T47D (cell line): ENCODE measurements around the gene CDC42BPG.

Source experiments
- DNase-seq, 2 experiments: peaks; one replicate each; pipeline versions ENCODE4 v3.0.0 to v3.0.0-alpha.2; 2011 to 2012; ENCODE audit warnings: low read depth in 1 of 2, low spot score in 1 of 2
- JUND ChIP-seq: IDR thresholded peaks from 2 replicates; pipeline ENCODE4 v1.6.1; 2012; ENCODE audit warnings: low read depth
- in situ Hi-C: cut with HindIII; loops from 2 replicates; pipeline ENCODE4 v1.10.0; 2016; ENCODE audit warnings: low sequenced_read_pairs, low pct_unique_long_range_greater_than_20kb

CDC42BPG gene

DNA sequence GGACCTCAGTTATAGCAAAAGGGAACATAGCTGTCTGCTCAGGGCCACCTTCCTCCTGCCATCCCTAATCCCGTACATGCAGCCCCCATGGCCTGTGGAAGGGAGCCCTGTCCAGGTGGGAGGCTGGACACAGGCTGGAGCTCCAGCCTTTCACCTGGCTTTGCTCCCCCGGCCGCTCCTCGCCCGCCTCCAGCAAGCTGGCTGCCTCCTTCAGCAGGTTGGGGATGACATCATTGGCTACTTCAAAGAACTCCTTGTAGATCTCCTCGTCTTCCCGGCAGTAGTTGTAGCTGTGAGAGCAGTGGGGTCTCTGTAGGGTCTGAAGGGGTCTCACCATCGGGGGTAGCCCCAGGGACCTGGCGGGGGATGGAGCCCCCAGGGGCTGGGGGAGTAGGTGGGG, 39.0 kb downstream of the CDC42BPG start:
- TF ChIP-seq JUND, result no peak
- in situ Hi-C loops, result no loop called here
- no peak for DNase-seq

DNA sequence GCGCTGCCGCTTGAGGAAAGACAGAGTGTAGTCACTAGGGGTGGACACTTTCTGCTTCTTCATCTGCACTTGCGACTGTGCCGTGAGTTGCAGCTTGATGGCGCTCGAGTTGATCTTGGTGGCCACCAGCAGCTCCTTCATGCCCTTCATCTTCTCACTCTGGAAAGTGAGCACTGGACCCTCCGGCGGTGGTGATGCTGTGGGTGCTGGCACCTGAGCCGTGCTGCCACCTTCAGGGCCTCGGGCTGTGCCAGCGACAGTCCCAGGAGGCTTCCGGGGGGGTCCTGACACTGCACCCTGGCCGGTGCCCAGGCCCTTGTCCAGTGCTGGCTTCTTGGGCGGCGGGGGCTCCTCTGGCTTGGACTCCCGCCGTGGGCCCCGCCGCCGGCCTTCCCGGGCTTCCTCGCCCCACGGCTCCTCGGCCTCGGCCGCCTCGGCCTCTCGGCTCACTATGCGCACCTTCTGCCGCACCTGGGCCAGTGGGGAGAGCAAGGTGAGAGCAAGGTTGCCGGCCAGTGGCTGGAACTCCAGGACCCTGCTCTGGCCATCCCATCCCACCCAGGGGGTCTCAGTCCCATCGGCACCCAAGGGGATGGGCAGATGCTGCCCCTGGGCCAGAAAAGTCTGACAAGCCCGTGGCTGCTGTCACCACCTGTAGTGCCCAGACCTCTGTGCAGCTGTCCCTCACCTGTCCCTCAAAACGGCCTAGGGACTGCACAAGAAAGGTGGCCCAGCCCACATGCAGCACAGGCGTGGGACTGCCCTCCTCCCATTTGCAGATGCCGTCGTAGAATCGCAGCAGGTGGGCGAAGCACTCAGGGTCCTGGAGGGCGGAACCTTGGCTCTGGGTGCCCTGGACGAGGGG, 39.9 kb downstream of the CDC42BPG start:
- TF ChIP-seq JUND, result no peak
- in situ Hi-C loops, result no loop called here
- DNase-seq, result no peak

DNA sequence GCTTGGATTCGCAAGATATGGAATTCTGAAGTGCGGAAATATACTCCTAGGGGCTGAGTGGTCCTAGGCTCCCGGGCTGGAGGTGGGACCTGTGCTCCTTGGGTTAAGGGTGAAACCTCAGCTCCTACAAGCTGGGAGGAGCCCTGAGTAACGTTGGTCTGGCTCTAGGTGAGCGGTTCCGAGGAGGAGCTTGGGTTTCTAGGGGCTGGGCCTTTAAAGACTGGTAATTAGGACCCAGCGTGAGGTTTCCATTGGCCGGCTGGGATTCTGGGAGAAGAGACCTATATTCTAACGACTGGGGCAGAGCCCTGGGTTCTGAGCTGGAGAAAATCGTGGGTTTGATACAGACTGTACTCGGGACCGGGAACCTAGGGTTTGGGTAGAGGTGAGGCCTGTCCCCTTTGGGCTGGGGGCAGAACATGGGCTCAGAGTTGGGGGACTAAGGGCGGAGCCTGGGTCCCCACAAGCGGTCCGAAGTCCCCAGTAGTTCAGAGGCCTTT, 40.6 kb downstream of the CDC42BPG start:
- in situ Hi-C loops, result no loop called here
- peak in 1 of 2 experiments; percentile 64 for DNase-seq
- TF ChIP-seq JUND, result no peak

DNA sequence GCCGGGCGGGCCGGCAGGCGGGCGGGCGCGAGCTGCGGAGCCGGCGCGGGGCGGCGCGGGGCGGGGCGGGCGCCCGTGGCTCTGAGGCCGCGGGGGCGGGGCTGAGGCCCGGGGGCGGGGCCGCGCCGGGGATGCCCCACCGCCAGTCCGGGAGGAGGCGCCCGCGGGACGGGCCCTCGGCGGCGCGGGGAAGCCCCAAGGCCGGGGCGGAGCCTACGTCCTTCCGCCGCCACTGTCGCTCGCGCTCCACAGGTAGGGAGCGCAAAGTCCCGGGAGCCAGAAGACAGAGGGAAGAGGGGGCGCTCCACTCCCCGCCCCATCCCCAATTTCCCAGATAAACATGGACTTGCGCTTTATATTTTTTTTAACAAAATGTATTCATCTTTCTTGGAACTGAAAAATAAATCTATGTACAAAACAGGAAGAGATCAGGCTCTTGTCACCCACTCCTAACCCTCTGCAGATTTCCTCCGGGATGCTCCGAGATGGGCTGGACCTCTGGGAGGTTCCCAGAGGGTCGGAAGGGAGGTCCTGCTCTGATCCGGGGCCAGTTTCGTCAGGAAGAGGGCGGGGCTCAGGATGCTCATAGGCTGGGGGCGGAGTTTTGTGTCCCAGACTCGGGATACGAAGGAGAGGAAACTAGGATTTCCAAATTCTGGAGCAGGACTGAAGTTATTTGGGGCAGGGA, 41.2 kb downstream of the CDC42BPG start, which contains the start of gene MAP4K2:
Gene MAP4K2 (minus strand): TSS at position 57 of the 688 bp plus-strand sequence. CDS start 65 bp downstream, outside the sequence.
- peak; percentile 93 to 95 for DNase-seq
- no peak for TF ChIP-seq JUND
- in situ Hi-C loops, result no loop called here

DNA sequence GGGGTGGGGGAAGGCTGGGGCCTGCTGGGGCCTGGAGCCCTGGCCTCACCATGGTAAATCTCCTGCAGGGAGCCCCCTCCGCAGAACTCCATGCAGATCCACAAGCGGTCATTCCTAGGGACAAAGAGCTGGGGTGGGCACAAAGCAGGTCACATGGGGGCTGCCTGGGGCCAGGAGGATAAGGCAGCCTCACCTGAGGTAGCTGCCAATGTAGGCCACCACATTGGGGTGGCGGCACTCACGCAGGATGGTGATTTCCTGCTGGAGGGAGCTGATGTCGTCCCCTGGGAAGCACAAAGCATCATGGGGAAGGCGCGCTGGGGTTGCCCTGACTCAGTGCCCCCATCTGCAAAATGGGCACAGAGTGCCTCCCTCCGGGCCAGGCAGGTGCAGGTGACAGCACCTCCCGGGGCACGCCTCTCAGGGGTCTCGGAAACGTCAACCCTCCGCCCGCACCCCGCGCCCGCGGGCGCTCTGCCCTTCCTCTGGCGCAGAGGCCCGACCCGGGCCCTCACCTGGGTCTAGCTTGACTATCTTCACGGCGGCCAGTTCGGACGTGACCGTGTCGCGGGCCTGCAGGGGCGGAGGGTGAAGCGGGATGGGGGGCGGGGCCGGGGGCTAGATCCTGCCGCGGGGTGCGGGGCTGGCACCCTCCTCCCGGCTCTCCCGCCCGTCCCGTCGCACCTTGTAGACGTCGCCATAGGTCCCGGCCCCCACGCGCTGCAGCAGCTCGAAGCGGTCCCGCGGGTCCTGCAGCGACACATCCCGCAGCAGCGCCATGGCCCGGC, 41.9 kb downstream of the CDC42BPG start:
- no peak for TF ChIP-seq JUND
- no peak for DNase-seq
- in situ Hi-C loops, result no loop called here

DNA sequence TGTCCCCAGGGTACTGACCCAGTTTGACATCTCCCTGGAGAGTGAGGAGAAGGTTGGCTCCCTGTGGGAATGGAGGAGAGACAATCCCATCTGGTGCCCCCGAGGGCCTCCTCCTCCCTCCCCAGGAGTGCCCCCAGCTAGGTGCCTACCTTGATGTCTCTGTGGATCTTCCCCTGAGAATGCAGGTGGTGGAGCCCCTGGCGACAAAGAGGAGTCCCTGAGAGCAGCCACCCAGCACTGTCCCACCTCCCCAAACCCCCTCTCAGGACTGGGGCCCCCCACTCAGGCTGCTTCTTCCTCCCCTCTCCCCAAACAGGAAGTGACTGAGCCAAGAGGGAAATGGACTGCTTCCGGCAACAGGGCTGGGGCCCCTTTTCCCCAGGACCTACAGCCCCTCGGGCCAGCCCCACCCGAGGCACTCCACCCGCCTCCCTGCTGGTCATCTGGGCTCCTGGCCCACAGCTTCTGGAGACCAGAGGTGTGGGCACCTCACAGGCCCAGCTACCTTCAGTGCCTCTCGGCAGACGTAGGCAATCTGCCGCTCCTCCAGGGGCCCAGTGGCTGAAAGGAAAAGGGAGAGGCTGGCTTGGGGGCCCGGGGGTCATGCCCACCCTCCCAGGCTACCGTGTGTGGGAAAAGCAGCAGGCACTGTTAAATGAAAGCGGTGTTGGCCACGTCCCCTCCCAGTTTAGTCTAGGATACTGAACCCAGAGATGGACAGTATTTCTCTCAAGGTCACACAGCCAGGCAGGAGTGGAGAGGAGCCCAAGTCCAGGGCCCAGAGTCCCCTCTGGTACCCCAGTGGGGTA, 42.7 kb downstream of the CDC42BPG start:
- in situ Hi-C loops, result no loop called here
- TF ChIP-seq JUND, result no peak
- DNase-seq, result no peak

DNA sequence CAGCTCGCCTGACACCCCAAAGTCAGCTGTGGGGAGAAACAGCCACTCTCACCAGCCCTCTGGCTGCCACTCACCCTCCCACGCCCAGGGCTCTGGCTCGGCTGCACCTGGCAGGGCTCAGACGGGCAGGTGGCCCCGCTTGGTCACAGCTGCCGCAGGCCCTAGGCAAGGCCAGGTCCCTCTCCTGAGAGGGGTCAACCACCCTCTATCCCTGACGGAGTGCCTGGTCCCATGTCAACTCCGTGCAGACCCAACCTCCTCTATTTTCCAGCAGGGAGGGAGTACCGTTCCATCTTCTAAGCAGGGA, 43.3 kb downstream of the CDC42BPG start:
- in situ Hi-C loops, result no loop called here
- TF ChIP-seq JUND, result no peak
- DNase-seq, result no peak

DNA sequence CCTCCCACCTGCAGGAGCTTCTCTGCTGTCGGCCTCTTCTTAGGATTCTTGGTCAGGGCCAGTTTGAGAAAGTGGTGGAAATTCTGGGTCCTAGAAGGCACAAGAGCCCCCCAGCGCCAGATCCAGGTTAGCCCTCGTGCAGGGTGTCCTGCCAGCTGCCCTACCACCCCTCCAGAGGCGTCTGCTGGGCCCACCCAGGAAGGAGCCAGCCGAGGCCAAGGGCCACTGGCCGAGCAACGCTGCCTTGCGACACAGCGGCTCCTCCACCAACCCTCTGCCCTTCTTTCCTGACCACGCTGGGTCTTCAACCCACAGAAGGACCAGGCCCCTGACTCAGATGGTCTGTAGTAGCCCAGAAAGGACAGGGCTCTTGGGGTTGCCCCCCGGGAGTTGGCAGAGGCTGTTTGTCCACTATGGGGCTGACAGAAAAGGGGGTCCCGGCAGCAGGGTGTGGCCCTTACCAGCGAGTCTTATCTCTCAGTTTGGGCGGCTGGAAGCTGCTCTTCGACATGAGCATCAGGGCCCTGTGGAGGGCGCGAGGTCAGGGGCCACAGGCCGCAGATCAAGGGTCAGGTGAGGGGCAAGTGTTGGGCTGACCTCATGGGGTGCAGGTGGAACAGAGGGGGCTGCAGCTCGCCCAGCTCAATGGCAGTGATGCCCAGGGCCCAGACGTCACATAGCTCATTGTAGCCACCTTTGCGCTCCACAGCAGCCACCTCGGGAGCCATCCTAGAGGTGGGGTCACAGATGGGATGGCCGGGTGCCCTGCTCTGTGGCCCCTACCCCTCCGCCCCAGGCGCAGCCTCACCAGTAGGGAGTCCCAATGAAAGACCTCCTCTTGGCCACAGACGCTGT, 43.9 kb downstream of the CDC42BPG start:
- DNase-seq, result no peak
- in situ Hi-C loops, result no loop called here
- no peak for TF ChIP-seq JUND

DNA sequence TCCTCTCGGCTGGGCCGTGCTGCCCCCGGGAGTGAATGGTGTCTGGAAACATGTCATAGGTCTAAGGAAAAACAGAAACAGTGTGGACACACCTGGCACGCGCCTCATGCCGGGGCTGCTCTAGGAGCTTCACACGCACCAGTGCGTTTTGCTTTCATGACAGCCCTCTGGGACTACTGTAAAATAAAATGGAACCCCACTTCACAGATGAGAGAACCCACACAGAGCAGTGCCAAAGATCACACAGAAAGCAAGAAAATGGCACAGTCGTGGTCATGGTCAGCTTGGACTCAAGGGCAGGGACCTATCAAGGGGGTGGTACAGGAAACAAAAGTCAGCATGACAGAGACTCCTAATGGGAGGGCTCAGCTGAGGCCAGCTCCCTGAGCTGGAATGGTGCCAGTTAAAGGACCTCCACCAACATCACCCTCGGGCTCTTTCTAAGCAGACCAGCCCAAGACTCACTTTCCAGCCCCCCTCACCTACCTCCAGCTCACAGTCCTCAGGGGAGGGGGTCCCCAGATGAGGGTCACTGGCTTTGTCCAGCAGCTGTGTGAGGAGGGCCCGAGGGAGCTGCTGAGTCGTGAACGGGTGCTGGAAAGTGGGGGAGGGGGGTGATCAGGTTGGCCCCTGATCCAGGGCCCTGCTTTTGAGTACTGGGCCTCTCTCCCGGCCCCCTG, 44.7 kb downstream of the CDC42BPG start:
- in situ Hi-C loops, result no loop called here
- no peak for TF ChIP-seq JUND
- no peak for DNase-seq

DNA sequence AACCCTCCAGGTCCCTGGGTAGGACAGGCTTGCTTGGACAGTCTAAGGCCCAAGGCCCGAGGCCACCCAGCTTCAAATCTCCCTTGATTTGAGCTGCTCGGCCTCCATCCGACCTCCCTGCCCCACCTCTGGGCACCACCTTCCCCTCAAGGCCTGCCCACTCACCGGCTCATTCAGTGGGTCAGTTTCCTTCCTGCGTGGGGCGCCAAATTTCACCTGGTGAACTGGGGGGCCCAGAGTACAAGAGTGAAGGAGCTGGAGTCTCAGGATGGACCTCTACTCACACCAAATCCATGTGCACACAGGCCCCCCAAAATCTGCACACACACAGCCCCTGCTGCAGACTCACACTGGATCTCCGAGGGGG, 45.2 kb downstream of the CDC42BPG start:
- no peak for TF ChIP-seq JUND
- DNase-seq, result no peak
- in situ Hi-C loops, result no loop called here
